ENCODE data around the gene FMNL3.
"Not testable (repeated sequence)": the region's sequence is repeated elsewhere in the genome, so short reads cannot be mapped to it uniquely, and the experiment has no call there.

DNA sequence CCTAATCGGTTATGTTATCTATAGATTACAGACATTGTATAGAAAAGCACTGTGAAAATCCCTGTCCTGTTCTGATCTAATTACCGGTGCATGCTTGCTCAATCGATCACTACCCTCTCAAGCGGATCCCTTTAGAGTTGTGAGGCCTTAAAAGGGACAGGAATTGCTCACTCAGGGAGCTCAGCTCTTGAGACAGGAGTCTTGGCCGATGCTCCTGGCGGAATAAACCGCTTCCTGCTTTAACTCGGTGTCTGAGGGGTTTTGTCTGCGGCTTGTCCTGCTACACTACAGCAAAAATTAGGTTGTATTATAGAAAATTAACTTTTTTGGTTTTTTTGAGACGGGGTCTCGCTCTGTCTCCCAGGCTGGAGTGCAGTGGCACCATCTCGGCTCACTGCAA lies 33.1 kb upstream of the FMNL3 start:
- TF ChIP-seq, protein P1, sequence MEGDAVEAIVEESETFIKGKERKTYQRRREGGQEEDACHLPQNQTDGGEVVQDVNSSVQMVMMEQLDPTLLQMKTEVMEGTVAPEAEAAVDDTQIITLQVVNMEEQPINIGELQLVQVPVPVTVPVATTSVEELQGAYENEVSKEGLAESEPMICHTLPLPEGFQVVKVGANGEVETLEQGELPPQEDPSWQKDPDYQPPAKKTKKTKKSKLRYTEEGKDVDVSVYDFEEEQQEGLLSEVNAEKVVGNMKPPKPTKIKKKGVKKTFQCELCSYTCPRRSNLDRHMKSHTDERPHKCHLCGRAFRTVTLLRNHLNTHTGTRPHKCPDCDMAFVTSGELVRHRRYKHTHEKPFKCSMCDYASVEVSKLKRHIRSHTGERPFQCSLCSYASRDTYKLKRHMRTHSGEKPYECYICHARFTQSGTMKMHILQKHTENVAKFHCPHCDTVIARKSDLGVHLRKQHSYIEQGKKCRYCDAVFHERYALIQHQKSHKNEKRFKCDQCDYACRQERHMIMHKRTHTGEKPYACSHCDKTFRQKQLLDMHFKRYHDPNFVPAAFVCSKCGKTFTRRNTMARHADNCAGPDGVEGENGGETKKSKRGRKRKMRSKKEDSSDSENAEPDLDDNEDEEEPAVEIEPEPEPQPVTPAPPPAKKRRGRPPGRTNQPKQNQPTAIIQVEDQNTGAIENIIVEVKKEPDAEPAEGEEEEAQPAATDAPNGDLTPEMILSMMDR (IDR thresholded peaks at IDR 0.05): not testable (repeated sequence)
- not testable (repeated sequence) for TF ChIP-seq POLR2A (IDR thresholded peaks at IDR 0.05)

Measured in body of pancreas (tissue), 4 donors.